Left cardiac atrium (tissue), 4 donors: Measurements from ENCODE around the gene PGBD5. TPM values are rescaled to one million over a fixed set of nuclear protein-coding genes. Genes with fewer than 3 reads are reported as not detected.

Experiments
- ATAC-seq, 2 donors: fragments of 200-7000 bp; cut with Tn5 transposase; one replicate each; pipeline ENCODE4 v1.9.1; 2020; ENCODE audit warnings: mild to moderate bottlenecking in 2 of 2, moderate library complexity in 2 of 2
- DNase-seq: peaks from one replicate; pipeline ENCODE4 v3.0.0-alpha.2; 2020
- intact Hi-C, 2 donors: fragments of 100-400 bp; cut with DNase I; formaldehyde crosslinking; loops; one replicate each; pipeline versions ENCODE4 v1.14.1 to v1.15.1; 2022 to 2023
- total RNA-seq, 2 donors: library from RNA; stranded (reverse); fragmentation: NEBNext Ultra II Directional; extraction: Animal tissue kit (Norgen Biotek cat#: 25700); gene quantifications; one replicate each; pipeline ENCODE4 v1.2.1, GENCODE V29; 2021
- donor health status: DM: no; HTN: yes; CAD: no.
- donor health status: DM: no; HTN: yes; CAD: no; lungs with severe emphysema.
- donor health status: DM: yes; HTN: yes; CAD: no.
- donor health status: Dilated cardiomyopathy.

The PGBD5 gene
- total RNA-seq, 2 donors from 2014 or later: 19.6 to 24.8 TPM

- no peak for DNase-seq
- peak; percentile 52 to 63 for ATAC-seq
- intact Hi-C loops: no loop called here
Measured at GRCh38 chr1:230382001-230382491, 44.1 kb downstream of the PGBD5 start.

- DNase-seq (no peak), ATAC-seq (peak in 1 of 2 donors; percentile 25)
- intact Hi-C loops: no loop called here
Measured at GRCh38 chr1:230381585-230381984, 44.5 kb downstream of the PGBD5 start.

GRCh38 chr1:230381049-230381467, 45.1 kb downstream of the PGBD5 start:
- intact Hi-C loops: no loop called here
- peak in 1 of 2 donors; percentile 16 for ATAC-seq
- no peak for DNase-seq

DNA sequence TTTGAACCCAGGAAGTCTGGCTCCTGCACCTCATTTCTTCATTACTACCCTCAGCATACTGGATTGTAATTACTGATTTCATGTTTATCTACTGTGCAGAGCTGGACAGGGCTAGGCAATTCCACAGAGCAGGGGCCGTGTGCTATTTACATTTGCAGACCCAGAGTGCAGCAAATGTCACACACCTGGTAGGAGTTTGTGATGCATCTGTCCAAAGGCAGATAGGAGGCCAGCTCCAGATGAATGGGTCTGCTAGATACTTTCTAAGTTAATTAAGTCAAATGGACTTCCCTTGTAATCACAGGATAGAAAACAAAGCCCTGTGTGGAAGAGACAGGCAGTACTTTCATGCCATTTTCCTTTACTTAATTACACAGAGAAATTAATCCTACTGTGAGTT, 46.2 kb downstream of the PGBD5 start:
- ATAC-seq (no peak), DNase-seq (no peak)
- intact Hi-C loops: no loop called here

DNA sequence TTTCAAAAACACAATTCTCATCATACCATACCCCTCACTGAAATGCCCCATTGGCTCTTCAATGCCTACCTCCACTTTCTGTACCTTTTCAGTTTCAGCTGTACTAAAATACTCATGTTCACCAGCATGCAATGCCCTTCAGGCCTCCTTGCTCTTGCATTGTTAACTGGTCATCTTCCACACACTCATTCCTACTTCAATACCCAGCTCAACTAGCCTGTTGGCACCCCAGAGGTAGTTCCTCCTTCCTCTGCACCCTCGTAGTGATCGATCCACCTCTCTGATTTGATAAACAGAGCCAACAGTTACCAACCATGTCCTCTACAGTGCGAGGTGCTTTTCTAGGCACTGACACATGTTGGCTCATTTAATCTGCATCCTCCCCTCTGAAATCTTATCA, 46.7 kb downstream of the PGBD5 start:
- ATAC-seq (no peak), DNase-seq (no peak)
- intact Hi-C loops: no loop called here

- DNase-seq: no peak
- intact Hi-C loops: no loop called here
- ATAC-seq: no peak
Measured at GRCh38 chr1:230377851-230378250, 48.3 kb downstream of the PGBD5 start.

DNA sequence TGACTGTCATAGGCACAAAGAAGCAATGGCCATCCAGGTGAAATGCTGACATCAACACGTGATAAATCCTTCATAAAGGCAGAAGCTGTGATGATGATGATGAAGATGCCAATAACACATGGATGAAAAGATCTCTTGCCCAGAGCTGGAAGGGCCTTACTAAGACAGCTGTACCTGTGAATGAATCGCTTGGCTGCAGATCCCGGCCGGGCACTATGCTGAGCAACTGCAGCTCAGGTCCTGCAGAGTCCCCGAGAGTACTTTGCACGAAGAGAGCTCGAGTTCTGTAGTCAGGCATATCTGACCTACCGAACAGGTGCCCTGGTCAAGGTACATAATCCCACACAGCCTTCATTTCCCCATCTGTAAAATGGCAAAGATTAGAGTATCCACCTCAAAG, 48.8 kb downstream of the PGBD5 start:
- no peak for DNase-seq
- intact Hi-C loops: no loop called here
- ATAC-seq: no peak

DNA sequence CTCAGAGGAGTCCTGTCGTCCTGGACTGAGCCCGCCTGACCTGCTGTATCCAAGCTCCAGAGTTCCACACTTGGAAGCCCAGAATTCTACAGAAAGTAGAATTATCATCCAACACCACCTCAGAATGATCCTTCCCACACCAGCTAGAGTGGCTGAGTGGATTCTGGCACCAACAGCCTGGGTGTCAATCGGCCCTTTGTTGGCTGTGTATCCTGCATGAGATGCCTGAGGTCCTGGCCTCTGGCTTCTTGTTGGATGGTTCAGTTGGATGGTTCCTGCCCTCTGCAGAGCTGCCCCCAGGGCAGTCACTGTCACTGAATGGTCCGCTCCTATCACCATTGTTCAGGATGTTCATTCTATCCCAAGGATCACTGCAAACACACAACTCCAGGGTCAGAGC, 49.8 kb downstream of the PGBD5 start:
- intact Hi-C loops: no loop called here
- ATAC-seq (peak; percentile 18 to 25), DNase-seq (no peak)

DNA sequence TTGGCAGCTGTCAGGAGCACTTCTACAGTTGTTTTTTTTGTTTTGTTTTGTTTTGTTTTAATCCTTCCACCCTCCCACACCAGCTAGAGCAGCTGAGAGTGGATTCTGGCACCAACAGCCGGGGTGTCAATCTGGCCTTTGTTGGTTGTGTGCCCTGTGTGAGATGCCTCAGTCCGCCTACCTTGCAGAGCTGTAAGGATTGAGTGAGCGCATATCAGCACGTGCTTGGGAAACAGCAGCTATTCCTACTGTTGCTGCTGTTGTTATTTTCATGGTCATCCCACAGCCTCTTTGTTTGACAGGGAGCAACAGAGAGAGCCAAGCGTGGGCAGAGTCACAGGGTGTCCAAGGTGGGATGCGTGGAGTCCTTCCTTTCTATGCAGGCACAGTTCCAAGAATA, 50.4 kb downstream of the PGBD5 start:
- intact Hi-C loops: no loop called here

DNA sequence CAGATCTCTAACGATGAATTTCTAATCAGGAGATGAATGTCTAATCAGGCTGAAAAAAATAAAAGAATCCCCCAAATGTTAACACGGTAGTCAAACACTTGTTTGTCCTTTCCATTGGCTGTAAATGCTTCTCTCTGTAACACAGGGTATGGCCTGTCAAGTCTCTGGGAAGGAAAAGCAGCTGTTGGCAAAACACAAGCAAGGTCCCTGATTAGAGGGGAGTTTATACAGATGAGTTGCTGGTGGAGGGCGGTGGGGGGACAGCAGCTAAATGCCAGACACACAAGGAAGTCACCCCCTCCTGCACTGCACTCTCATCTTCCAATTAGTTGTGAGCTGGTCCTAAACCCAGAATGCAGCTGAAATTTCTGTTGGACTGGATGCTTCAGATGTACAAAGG, 51.0 kb downstream of the PGBD5 start:
- intact Hi-C loops: no loop called here
- DNase-seq (no peak), ATAC-seq (no peak)

More for the DNA sequence above, 50.4 kb downstream of the PGBD5 start:
- ATAC-seq (peak; percentile 65 to 80), DNase-seq (peak; percentile 28)

DNA sequence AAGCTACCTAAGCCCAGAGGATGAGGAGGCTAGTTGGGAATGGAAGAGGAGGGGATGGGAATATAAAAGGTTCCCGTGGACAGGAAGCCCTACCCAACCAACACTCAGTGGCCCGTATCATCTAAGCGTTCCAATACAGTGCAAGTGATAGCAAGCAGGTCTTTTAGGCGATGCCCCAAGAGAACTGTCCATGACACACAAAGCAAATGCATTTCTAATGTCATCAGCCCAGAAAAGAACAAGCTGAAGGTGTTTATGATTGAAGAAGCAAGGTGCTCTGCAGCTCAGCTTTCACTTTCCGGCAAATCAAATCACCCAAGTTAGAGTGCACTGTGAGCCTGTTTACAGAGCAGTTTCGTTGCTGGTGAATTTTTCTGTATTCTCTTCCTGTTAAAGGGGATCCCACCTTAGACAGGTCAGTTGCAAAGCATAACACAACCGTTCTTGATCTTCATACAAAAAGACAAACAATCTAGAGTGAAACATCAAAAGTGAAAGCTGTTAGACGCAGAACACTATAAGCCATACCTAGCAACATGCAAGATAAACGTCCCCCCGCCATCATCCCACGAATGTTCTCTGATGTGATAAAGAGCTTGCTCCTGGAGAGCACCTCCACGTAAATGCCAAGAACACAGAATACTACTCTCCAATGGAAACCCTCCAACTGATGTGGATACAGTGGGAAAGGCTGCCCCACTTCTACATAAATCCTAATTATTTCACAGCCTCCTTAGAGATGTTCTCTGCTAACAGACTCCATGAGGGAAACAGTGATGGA, 54.0 kb downstream of the PGBD5 start:
- intact Hi-C loops: no loop called here
- DNase-seq (no peak), ATAC-seq (no peak)

GRCh38 chr1:230370109-230370508, 56.0 kb downstream of the PGBD5 start:
- intact Hi-C loops: no loop called here
- ATAC-seq: no peak
- DNase-seq: no peak

GRCh38 chr1:230368871-230369270, 57.3 kb downstream of the PGBD5 start:
- DNase-seq (no peak), ATAC-seq (no peak)
- intact Hi-C loops: no loop called here

- peak in 1 of 2 donors; percentile 34 for ATAC-seq
- DNase-seq: no peak
- intact Hi-C loops: no loop called here
Measured at GRCh38 chr1:230368363-230368762, 57.8 kb downstream of the PGBD5 start.

DNA sequence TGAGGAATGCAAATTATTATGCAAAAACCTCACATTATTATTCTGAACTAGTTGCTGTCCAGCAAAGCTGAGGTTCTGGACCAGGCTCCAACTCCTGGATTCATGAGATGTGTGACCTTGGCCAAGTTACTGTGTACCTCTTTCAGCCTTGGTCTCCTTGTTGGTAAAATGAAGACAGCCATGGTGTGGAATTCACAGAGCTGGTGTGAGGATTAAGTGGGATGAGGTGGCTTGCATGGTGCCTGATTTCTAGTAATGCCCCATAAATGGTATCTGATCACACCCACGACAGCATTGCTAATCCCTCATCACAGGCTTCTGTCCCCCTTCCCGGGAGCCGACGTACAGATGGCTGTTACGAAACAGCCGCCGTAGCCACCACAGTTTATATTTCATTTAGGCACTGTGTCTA, 59.6 kb downstream of the PGBD5 start:
- intact Hi-C loops: no loop called here
- ATAC-seq (no peak), DNase-seq (no peak)

DNA sequence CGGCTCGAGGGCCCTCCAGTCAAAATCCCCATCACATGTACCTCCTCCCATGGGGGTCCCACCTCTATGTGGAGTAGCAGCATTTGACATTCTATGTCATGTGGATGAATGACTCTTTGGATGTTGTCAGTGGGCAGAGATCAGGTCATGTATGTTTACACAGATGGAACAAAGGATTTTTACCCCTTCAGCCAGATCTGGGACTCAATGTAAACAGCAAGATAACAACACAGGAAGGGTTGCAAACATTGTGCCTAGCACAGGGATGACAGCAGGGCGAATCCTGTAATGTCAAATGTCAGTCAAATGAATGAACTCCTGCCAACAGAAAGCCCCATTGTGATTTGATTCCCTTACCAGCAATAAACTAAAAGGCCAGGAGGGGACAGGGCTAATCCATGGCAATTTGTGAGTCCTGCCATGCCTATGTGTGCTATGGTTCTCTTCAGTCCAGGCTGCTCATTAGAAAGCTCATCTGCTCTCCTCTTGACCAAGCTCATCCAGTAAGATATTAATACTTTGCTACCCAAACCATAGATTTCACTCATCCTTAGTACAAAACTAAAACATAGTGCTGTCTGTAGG, 60.3 kb downstream of the PGBD5 start:
- ATAC-seq (no peak), DNase-seq (no peak)
- intact Hi-C loops: no loop called here

DNA sequence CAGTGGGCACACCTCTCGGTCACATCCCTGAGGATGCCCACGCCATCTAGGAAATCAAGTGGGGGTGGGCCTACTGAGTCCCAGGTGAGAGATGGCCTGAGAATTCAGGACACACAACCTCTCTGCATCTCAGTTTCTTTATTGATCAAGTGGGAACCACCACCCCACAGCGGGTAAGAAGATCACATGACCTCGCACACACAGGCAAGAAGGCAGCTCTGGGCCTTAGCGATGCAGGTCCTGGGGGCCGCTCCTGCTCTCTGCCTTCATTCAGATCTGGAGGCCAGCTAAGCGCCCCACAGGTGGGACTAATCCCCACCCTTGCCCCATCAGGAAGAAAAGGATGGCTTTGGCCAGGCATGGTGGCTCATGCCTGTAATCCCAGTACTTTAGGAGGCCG, 63.2 kb downstream of the PGBD5 start:
- DNase-seq (no peak), ATAC-seq (no peak)
- intact Hi-C loops: no loop called here

DNA sequence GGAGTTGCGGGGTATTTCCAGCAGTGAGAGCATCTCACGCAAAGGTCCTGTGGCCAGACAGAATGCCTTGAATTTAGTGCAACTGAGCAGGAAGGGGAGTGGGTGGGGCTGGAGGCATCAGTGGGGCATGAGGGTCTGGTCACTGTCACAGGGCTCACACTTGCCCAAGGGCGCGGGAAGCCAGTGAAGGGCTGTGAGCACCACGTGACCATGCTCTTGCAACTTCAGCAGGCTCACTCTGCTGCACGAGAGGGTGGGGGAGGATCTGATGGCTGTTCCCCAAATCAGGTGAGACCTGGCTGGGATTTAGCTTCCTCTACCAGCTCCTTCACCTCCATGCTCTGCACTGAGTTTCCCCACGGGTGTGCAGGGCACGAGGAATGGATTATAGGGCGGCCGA, 64.2 kb downstream of the PGBD5 start:
- intact Hi-C loops: no loop called here
- DNase-seq: no peak
- ATAC-seq: no peak

GRCh38 chr1:230359992-230360668, 66.0 kb downstream of the PGBD5 start:
- ATAC-seq (no peak), DNase-seq (no peak)
- intact Hi-C loops: no loop called here
